SK-N-SH (cell line): ENCODE data around the gene KDM1A. TPM values are rescaled to one million over a fixed set of nuclear protein-coding genes. Genes with fewer than 3 reads are reported as not detected.

Experiments
- CTCF ChIA-PET: fragments of 300-600, 350-600 bp; formaldehyde crosslinking; extraction: SDS; loops from one replicate; lab custom pipeline; 2021; lab: Yijun Ruan, JAX
- POLR2A ChIA-PET: fragments of 350-600 bp; sonication (Branson Sonifier 250); formaldehyde crosslinking; extraction: SDS; loops from one replicate; lab custom pipeline; 2020; ENCODE audit warnings: antibody characterized with exemption, inconsistent platforms; lab: Yijun Ruan, JAX
- DNase-seq: peaks from one replicate; pipeline ENCODE4 v3.0.0; 2012
- H2AFZ ChIP-seq: fragments of 200-600 bp; sonication (generic); 2 replicates; pipeline ENCODE4 v1.8.1; 2016; ENCODE audit warnings: antibody characterized with exemption, mild to moderate bottlenecking, low read depth
- H3F3A ChIP-seq: fragments of 200-600 bp; sonication (generic); replicated peaks from 2 replicates; pipeline ENCODE3; 2016; ENCODE audit warnings: antibody characterized with exemption, mild to moderate bottlenecking; ENCODE audit not compliant: insufficient read depth
- H3K27ac ChIP-seq, 2 experiments: fragments of 200-500 bp in 1 of 2; fragments of 200-600 bp in 1 of 2; sonication (Bioruptor generic) in 1 of 2; sonication (generic), shearing (Covaris generic) in 1 of 2; 2 replicates each; pipeline versions ENCODE4 v1.5.1 to v1.6.1; 2014 to 2016; ENCODE audit warnings: low read depth in 2 of 2, inconsistent platforms in 1 of 2, low read length in 1 of 2, mild to moderate bottlenecking in 1 of 2, mixed read lengths in 1 of 2
- H3K27me3 ChIP-seq: fragments of 200-600 bp; sonication (generic), shearing (Covaris generic); 2 replicates; pipeline ENCODE4 v1.6.1; 2016; ENCODE audit warnings: mixed run types; ENCODE audit not compliant: insufficient read depth
- H3K36me3 ChIP-seq, 2 experiments: fragments of 200-500 bp in 1 of 2; fragments of 200-600 bp in 1 of 2; sonication (Bioruptor generic) in 1 of 2; sonication (generic) in 1 of 2; replicated peaks in 1 of 2; 2 replicates each; pipeline versions ENCODE3 to v1.5.1; 2014 to 2016; ENCODE audit warnings: low read length in 1 of 2, mild to moderate bottlenecking in 1 of 2; ENCODE audit not compliant: insufficient read depth in 2 of 2, control insufficient read depth in 1 of 2
- H3K4me1 ChIP-seq, 2 experiments: fragments of 200-500 bp in 1 of 2; fragments of 200-600 bp in 1 of 2; sonication (Bioruptor generic) in 1 of 2; sonication (generic), shearing (Covaris generic) in 1 of 2; 2 replicates each; pipeline versions ENCODE4 v1.5.1 to v1.6.1; 2014 to 2016; ENCODE audit warnings: low read depth in 1 of 2, low read length in 1 of 2, mixed run types in 1 of 2; ENCODE audit not compliant: insufficient read depth in 2 of 2, control insufficient read depth in 1 of 2
- H3K4me2 ChIP-seq: fragments of 200-600 bp; sonication (generic), shearing (Covaris generic); 2 replicates; pipeline ENCODE4 v1.6.1; 2017; ENCODE audit warnings: mixed run types
- H3K4me3 ChIP-seq, 2 experiments: fragments of 200-500 bp in 1 of 2; fragments of 200-600 bp in 1 of 2; sonication (Bioruptor generic) in 1 of 2; sonication (generic), shearing (Covaris generic) in 1 of 2; 2 replicates each; pipeline versions ENCODE4 v1.5.1 to v1.8.1; 2014 to 2016; ENCODE audit warnings: low read depth in 2 of 2, inconsistent platforms in 1 of 2, low read length in 1 of 2, mild to moderate bottlenecking in 1 of 2, mixed read lengths in 1 of 2, moderate library complexity in 1 of 2
- H3K79me2 ChIP-seq: fragments of 200-600 bp; sonication (generic); 2 replicates; pipeline ENCODE4 v1.8.1; 2017; ENCODE audit warnings: mild to moderate bottlenecking; ENCODE audit not compliant: insufficient read depth
- H3K9ac ChIP-seq: fragments of 200-600 bp; sonication (generic); 2 replicates; pipeline ENCODE4 v1.6.1; 2017; ENCODE audit warnings: mixed run types
- H3K9me2 ChIP-seq: fragments of 200-600 bp; sonication (generic); 2 replicates; pipeline ENCODE4 v1.6.1; 2017; ENCODE audit warnings: mixed run types
- H3K9me3 ChIP-seq: fragments of 200-600 bp; sonication (generic); 2 replicates; pipeline ENCODE4 v1.6.1; 2017; ENCODE audit warnings: mixed run types, mild to moderate bottlenecking, moderate library complexity
- H4K20me1 ChIP-seq: fragments of 200-600 bp; sonication (generic); 2 replicates; pipeline ENCODE4 v1.6.1; 2017; ENCODE audit warnings: mild to moderate bottlenecking, mixed run types; ENCODE audit not compliant: insufficient read depth
- EP300 ChIP-seq, 2 experiments: IDR thresholded peaks; 2 replicates each; pipeline versions ENCODE4 v1.4.0 to v1.6.1; 2012; ENCODE audit warnings: borderline replicate concordance in 1 of 2, low read depth in 1 of 2, low read length in 1 of 2
- FOXJ3 ChIP-seq: sonication (generic); formaldehyde crosslinking; IDR thresholded peaks from 2 replicates; pipeline ENCODE4 v1.5.1; 2020; ENCODE audit warnings: mild to moderate bottlenecking, missing genetic modification reagents
- FOXM1 ChIP-seq: IDR thresholded peaks from 2 replicates; pipeline ENCODE4 v1.4.0; 2012; ENCODE audit warnings: low read depth, mild to moderate bottlenecking
- GATA2 ChIP-seq: sonication (generic); formaldehyde crosslinking; IDR thresholded peaks from 2 replicates; pipeline ENCODE4 v1.5.0; 2020; ENCODE audit warnings: mild to moderate bottlenecking, missing genetic modification reagents
- MXI1 ChIP-seq: IDR thresholded peaks from 2 replicates; pipeline ENCODE4 v1.6.1; 2012; ENCODE audit warnings: mild to moderate bottlenecking, low read depth, low read length, improper control_type of control experiment
- NRF1 ChIP-seq: IDR thresholded peaks from 2 replicates; pipeline ENCODE4 v1.6.1; 2012; ENCODE audit warnings: low read depth, mild to moderate bottlenecking, low read length
- RCOR1 ChIP-seq: fragments of 150-350 bp; IDR thresholded peaks from 2 replicates; pipeline ENCODE4 v1.6.1; 2017; ENCODE audit warnings: antibody characterized with exemption, low read length
- RFX5 ChIP-seq: IDR thresholded peaks from 2 replicates; pipeline ENCODE4 v1.6.1; 2012; ENCODE audit warnings: mild to moderate bottlenecking, improper control_type of control experiment, low read length
- SIN3A ChIP-seq: IDR thresholded peaks from 2 replicates; pipeline ENCODE4 v1.6.1; 2012; ENCODE audit warnings: low read depth, mild to moderate bottlenecking, low read length, moderate library complexity, borderline replicate concordance
- TCF12 ChIP-seq: IDR thresholded peaks from 2 replicates; pipeline ENCODE4 v1.4.0; 2012
- YY1 ChIP-seq: IDR thresholded peaks from 2 replicates; pipeline ENCODE4 v1.4.0; 2012; ENCODE audit warnings: low read depth, mild to moderate bottlenecking
- WGBS: methylation state at CpG from one replicate; pipeline ENCODE4 v1.1.6; 2017; ENCODE audit warnings: low lambda C conversion rate; 5-methylcytosine and 5-hydroxymethylcytosine counted together
- polyA plus RNA-seq, 3 experiments: library from polyadenylated mRNA; depleted of rRNA; stranded (reverse); fragments of >200 nt; gene quantifications; 2 replicates each; pipeline ENCODE4 v1.2.3, GENCODE V29; 2012
- TF ChIP-seq, protein P1 (sequence below): fragments of 150-350 bp; IDR thresholded peaks from 2 replicates; pipeline ENCODE4 v1.6.1; 2016; ENCODE audit warnings: mild to moderate bottlenecking, low read depth, low read length
- TF ChIP-seq, protein P2 (sequence below): fragments of 150-350 bp; IDR thresholded peaks from 2 replicates; pipeline ENCODE4 v1.6.1; 2017; ENCODE audit warnings: antibody characterized with exemption, low read length, low read depth, borderline replicate concordance
- TF ChIP-seq, protein P3 (sequence below): IDR thresholded peaks from 2 replicates; pipeline ENCODE4 v1.4.0; 2012; ENCODE audit warnings: low read depth, borderline replicate concordance

The KDM1A gene
- polyA plus RNA-seq, 1 of the 3 experiments (the other 2 are of a cell fraction), result 71.0 TPM

DNA sequence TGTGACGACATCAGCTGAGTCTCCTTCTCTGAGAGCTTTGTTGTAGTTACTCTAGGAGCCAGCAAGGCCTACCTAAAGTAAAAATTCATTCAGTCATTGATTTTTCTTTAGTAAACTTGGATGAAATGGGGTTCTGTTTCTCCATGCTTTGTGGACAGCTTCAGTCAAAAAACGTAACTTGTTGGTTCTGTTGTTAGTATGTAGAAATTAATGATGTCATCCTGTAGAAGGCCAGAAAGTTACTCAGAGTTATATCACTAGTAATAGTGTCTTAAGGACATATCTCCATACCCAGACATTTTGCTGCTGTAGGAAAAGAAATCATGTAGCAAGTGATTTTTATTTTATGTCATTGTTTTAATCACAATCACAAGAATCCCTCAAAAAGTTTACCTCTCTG lies 43.0 kb downstream of the KDM1A start (continued):
- TF ChIP-seq NRF1, result no peak
- TF ChIP-seq TCF12, result no peak
- TF ChIP-seq, protein P1, sequence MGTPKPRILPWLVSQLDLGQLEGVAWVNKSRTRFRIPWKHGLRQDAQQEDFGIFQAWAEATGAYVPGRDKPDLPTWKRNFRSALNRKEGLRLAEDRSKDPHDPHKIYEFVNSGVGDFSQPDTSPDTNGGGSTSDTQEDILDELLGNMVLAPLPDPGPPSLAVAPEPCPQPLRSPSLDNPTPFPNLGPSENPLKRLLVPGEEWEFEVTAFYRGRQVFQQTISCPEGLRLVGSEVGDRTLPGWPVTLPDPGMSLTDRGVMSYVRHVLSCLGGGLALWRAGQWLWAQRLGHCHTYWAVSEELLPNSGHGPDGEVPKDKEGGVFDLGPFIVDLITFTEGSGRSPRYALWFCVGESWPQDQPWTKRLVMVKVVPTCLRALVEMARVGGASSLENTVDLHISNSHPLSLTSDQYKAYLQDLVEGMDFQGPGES, result no peak
- TF ChIP-seq, protein P2, sequence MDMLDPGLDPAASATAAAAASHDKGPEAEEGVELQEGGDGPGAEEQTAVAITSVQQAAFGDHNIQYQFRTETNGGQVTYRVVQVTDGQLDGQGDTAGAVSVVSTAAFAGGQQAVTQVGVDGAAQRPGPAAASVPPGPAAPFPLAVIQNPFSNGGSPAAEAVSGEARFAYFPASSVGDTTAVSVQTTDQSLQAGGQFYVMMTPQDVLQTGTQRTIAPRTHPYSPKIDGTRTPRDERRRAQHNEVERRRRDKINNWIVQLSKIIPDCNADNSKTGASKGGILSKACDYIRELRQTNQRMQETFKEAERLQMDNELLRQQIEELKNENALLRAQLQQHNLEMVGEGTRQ, result no peak

DNA sequence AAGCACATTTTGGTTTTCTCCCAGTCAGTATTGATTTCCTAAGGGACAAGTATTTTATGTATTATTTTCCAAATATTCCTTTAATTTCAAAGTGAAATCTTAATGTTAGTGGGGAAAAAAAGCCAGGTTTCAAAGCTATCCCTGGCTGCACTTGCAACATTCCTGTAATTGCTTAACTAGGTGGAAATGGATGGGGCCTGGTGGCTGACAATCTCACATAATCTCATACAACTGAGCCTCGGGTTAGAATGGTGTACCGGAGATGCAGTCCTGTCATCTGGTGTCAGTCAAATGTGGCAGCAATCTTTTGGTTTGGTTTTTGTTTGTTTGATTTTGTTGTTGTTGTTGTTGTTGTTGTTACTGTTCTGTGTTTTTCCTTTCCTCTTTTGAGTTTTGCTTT lies 46.1 kb downstream of the KDM1A start:
- Histone ChIP-seq H3K4me2 (no peak overlapping the region), H3K9me2 (no peaks in the 10 kb centered on the region), H3F3A (peaks cover 4% of the 10 kb centered on the region), H3K27ac (peak overlapping the region in 1 of 2 experiments; percentile 0; a peak in 1 of 4 replicates), H3K79me2 (no peaks in the 10 kb centered on the region), H4K20me1 (no peaks in the 10 kb centered on the region), H2AFZ (no peak overlapping the region), H3K9ac (no peak overlapping the region), H3K36me3 (peaks cover 75 to 76% of the 10 kb centered on the region in 2 experiments), H3K27me3 (no peaks in the 10 kb centered on the region), H3K4me3 (no peak overlapping the region), H3K9me3 (no peaks in the 10 kb centered on the region), H3K4me1 (peaks cover 0 to 9% of the 10 kb centered on the region in 2 experiments; a peak in 2 of 4 replicates)
- ChIA-PET CTCF (interaction anchor here (1.0 to 2.2 kb wide), 2 partner anchors 102 to 119 kb away, joined by 3 to 10 read pairs; no protein-coding TSS in a partner anchor), POLR2A (no interaction called here)
- WGBS, result 70% methylated on average over 2 of the region's 2 CpGs
- peak; percentile 48 for DNase-seq
- peak in 1 of 2 experiments; percentile 45; a peak in 1 of 4 replicates for TF ChIP-seq EP300 (IDR thresholded peaks at IDR 0.05; ENCODE audit: borderline replicate concordance in 1 of 2, low read depth in 1 of 2, low read length in 1 of 2)
- TF ChIP-seq GATA2, result peak; percentile 75
- TF ChIP-seq, protein P2, result no peak
- TF ChIP-seq RCOR1, result peak; percentile 61; the same call in 1 of the 2 replicates
- TF ChIP-seq, protein P3, sequence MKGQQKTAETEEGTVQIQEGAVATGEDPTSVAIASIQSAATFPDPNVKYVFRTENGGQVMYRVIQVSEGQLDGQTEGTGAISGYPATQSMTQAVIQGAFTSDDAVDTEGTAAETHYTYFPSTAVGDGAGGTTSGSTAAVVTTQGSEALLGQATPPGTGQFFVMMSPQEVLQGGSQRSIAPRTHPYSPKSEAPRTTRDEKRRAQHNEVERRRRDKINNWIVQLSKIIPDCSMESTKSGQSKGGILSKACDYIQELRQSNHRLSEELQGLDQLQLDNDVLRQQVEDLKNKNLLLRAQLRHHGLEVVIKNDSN, result no peak
- TF ChIP-seq MXI1, result peak; percentile 68; the same call in 1 of the 2 replicates

DNA sequence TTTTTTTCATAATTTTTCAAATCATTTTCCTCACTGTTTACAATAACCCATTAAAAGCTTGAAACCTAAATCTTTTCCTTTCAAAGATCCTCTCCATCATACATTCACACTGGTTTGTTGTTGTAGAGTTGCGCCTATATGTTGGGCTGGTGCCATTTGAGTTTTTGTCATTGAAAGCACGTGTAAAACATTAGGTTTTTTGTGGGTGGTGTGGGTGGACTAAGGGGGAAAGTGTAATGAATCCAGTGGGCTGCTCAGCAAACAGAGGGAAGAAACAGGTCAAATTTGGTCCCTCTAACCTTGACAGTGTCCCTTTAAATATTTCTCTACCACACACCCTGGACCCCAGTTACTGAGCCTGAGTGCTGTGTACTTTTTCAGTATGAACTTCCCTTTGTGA lies 46.8 kb downstream of the KDM1A start:
- Histone ChIP-seq H3K36me3 (peaks cover 72 to 77% of the 10 kb centered on the region in 2 experiments), H3K27ac (no peak overlapping the region; a peak in 1 of 4 replicates), H3K9me2 (no peaks in the 10 kb centered on the region), H3K27me3 (no peaks in the 10 kb centered on the region), H3K9ac (no peak overlapping the region), H3K4me3 (no peak overlapping the region), H3K4me1 (peaks cover 0 to 9% of the 10 kb centered on the region in 2 experiments; a peak in 2 of 4 replicates), H2AFZ (no peak overlapping the region), H3K79me2 (no peaks in the 10 kb centered on the region), H3K4me2 (no peak overlapping the region), H4K20me1 (no peaks in the 10 kb centered on the region), H3F3A (peaks cover 1% of the 10 kb centered on the region), H3K9me3 (no peaks in the 10 kb centered on the region)
- no peak for DNase-seq
- WGBS, result 93% methylated on average over 2 of the region's 2 CpGs
- CTCF ChIA-PET, result interaction anchor here (0.9 to 2.2 kb wide), 3 partner anchors 18 to 118 kb away, joined by 3 to 10 read pairs (median 4); no protein-coding TSS in a partner anchor
- POLR2A ChIA-PET, result no interaction called here
- TF ChIP-seq, protein P2, result no peak
- TF ChIP-seq FOXM1 (no peak), RFX5 (no peak), FOXJ3 (no peak), YY1 (no peak), SIN3A (no peak)
